BLaER1 (cell line): Measurements from ENCODE around the gene DTWD2.
A peak's percentile ranks its signal among the peaks of the same experiment; 100 is the strongest.

Experiments used
- H3K27ac ChIP-seq: shearing (Covaris generic); formaldehyde crosslinking; 2 replicates; pipeline ENCODE4 v1.8.1; 2022
- H3K27me3 ChIP-seq: shearing (Covaris generic); formaldehyde crosslinking; 2 replicates; pipeline ENCODE4 v1.8.1; 2022
- H3K36me3 ChIP-seq: shearing (Covaris generic); formaldehyde crosslinking; 2 replicates; pipeline ENCODE4 v1.8.1; 2022
- H3K4me1 ChIP-seq: shearing (Covaris generic); formaldehyde crosslinking; 2 replicates; pipeline ENCODE4 v1.8.1; 2022
- H3K4me2 ChIP-seq: shearing (Covaris generic); formaldehyde crosslinking; 2 replicates; pipeline ENCODE4 v1.8.1; 2022
- H3K4me3 ChIP-seq: shearing (Covaris generic); formaldehyde crosslinking; 2 replicates; pipeline ENCODE4 v1.8.1; 2022
- H3K9ac ChIP-seq: shearing (Covaris generic); formaldehyde crosslinking; 2 replicates; pipeline ENCODE4 v1.8.1; 2022
- H3K9me3 ChIP-seq: shearing (Covaris generic); formaldehyde crosslinking; 2 replicates; pipeline ENCODE4 v1.8.1; 2022
- H4K20me1 ChIP-seq: shearing (Covaris generic); formaldehyde crosslinking; 2 replicates; pipeline ENCODE4 v1.8.1; 2022
- Cebpa-rat ChIP-seq: shearing (Covaris generic); IDR thresholded peaks from 2 replicates; pipeline ENCODE4 v1.8.1; 2022

DTWD2 gene

GRCh38 chr5:118987988-118988865, at the start of gene DTWD2:
DTWD2 (minus strand) TSS chr5:118988547; CDS start chr5:118988511, 36 bp downstream.
- peak within 1 kb of the TSS; percentile 81 for H3K4me2 ChIP-seq
- peak within 1 kb of the TSS; percentile 89 for H3K27ac ChIP-seq
- peaks cover 39% of the 10 kb centered on the region for H3K4me1 ChIP-seq
- H3K9ac ChIP-seq: peak within 1 kb of the TSS; percentile 89
- no peaks in the 10 kb centered on the region for H3K36me3 ChIP-seq
- no peaks in the 10 kb centered on the region for H3K9me3 ChIP-seq
- H4K20me1 ChIP-seq: no peaks in the 10 kb centered on the region
- H3K27me3 ChIP-seq: no peaks in the 10 kb centered on the region
- no peak for TF ChIP-seq Cebpa-rat
- peak within 1 kb of the TSS; percentile 80 for H3K4me3 ChIP-seq

DNA sequence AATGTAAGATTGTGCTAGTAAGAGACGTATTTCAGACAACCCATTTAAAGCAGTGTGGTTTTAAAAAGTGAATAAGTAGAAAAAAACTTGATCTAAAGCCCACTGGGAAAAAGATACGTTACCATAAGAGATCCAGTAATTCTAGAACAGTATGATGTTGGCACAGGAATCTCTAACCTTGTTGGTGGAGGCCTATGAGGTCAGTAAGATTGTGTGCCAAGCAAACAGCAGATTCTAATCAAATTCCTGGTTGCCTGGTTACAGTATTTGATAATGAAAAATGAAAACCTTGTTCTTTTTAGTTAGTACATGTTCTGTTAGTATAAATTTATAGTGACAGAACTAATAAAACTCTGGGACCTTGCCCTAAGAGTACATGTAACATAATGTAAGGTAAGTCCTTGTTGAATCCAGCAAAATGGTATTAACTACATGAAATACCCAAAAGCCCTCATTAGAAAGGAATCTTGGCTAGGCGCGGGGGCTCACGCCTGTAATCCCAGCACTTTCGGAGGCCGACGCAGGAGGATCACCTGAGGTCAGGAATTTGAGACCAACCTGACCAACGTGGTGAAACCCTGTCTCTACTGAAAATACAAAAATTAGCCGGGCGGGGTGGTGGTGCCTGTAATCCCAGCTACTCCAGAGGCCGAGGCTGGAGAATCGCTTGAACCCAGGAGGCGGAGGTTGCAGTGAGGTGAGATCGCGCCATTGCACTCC, 49.3 kb upstream of the DTWD2 start:
- Histone ChIP-seq H3K4me2 (no peak overlapping the region), H3K9ac (no peak overlapping the region), H3K27me3 (no peaks in the 10 kb centered on the region), H3K36me3 (no peaks in the 10 kb centered on the region), H4K20me1 (no peaks in the 10 kb centered on the region), H3K27ac (no peak overlapping the region), H3K4me1 (peaks cover 6% of the 10 kb centered on the region), H3K4me3 (no peak overlapping the region), H3K9me3 (no peaks in the 10 kb centered on the region)
- no peak for TF ChIP-seq Cebpa-rat

DNA sequence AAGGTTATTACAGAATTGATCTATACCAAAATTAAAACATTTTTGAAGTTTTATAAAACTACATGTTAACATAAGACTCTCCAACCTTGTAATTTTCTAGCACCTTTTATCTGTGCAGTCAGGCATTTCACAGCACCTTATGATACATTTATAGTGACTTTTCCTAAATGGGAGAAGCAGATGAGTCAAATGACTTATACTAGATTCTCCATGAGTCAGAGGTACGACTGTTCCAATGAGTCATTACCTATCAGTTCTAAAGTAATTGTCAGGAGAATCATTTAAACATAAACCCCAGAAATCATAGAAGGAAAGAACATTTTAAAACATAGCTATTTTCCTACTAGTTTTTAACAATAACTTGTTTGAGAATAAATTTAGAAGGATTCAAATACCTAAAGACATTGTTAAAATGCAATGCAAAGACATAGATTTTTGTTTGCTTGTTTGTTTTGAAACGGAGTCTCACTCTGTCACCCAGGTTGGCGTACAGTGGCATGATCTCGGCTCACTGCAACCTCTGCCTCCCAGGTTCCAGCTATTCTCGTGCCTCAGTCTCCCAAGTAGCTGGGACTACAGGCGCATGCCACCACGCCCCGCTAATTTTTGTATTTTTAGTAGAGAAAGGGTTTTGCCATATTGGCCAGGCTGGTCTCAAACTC, 47.9 kb upstream of the DTWD2 start:
- no peak overlapping the region for H3K4me2 ChIP-seq

GRCh38 chr5:119033135-119033534, 44.8 kb upstream of the DTWD2 start:
- no peak overlapping the region for H3K9ac ChIP-seq
- no peaks in the 10 kb centered on the region for H4K20me1 ChIP-seq
- H3K36me3 ChIP-seq: no peaks in the 10 kb centered on the region
- no peak for TF ChIP-seq Cebpa-rat
- no peaks in the 10 kb centered on the region for H3K27me3 ChIP-seq
- H3K4me2 ChIP-seq: peak overlapping the region; percentile 70; the same call in 1 of the 2 replicates
- no peak overlapping the region for H3K4me3 ChIP-seq
- no peaks in the 10 kb centered on the region; the same call in 1 of the 2 replicates for H3K9me3 ChIP-seq
- peak overlapping the region; percentile 46; the same call in 1 of the 2 replicates for H3K27ac ChIP-seq
- H3K4me1 ChIP-seq: peaks cover 47% of the 10 kb centered on the region

More for the DNA sequence above, 47.9 kb upstream of the DTWD2 start:
- Histone ChIP-seq H4K20me1 (no peaks in the 10 kb centered on the region), H3K4me3 (no peak overlapping the region), H3K36me3 (no peaks in the 10 kb centered on the region), H3K27me3 (no peaks in the 10 kb centered on the region), H3K4me1 (peaks cover 20% of the 10 kb centered on the region), H3K27ac (no peak overlapping the region), H3K9ac (no peak overlapping the region), H3K9me3 (no peaks in the 10 kb centered on the region)
- TF ChIP-seq Cebpa-rat: no peak

- H3K4me1 ChIP-seq: peaks cover 47% of the 10 kb centered on the region
- no peaks in the 10 kb centered on the region for H3K36me3 ChIP-seq
- no peaks in the 10 kb centered on the region; the same call in 1 of the 2 replicates for H3K9me3 ChIP-seq
- H3K9ac ChIP-seq: no peak overlapping the region
- H3K4me2 ChIP-seq: peak overlapping the region; percentile 70; the same call in 1 of the 2 replicates
- TF ChIP-seq Cebpa-rat: no peak
- peak overlapping the region; percentile 46; the same call in 1 of the 2 replicates for H3K27ac ChIP-seq
- H3K27me3 ChIP-seq: no peaks in the 10 kb centered on the region
- H3K4me3 ChIP-seq: no peak overlapping the region
- no peaks in the 10 kb centered on the region for H4K20me1 ChIP-seq
Measured at GRCh38 chr5:119032656-119033055, 44.3 kb upstream of the DTWD2 start.

GRCh38 chr5:119031905-119032304, 43.6 kb upstream of the DTWD2 start:
- Histone ChIP-seq H3K36me3 (no peaks in the 10 kb centered on the region), H3K27ac (peak overlapping the region; percentile 64; the same call in 1 of the 2 replicates), H4K20me1 (no peaks in the 10 kb centered on the region), H3K9me3 (no peaks in the 10 kb centered on the region; the same call in 1 of the 2 replicates), H3K27me3 (no peaks in the 10 kb centered on the region), H3K4me3 (no peak overlapping the region), H3K4me1 (peaks cover 47% of the 10 kb centered on the region), H3K4me2 (peak overlapping the region; percentile 70), H3K9ac (no peak overlapping the region)
- TF ChIP-seq Cebpa-rat: no peak

DNA sequence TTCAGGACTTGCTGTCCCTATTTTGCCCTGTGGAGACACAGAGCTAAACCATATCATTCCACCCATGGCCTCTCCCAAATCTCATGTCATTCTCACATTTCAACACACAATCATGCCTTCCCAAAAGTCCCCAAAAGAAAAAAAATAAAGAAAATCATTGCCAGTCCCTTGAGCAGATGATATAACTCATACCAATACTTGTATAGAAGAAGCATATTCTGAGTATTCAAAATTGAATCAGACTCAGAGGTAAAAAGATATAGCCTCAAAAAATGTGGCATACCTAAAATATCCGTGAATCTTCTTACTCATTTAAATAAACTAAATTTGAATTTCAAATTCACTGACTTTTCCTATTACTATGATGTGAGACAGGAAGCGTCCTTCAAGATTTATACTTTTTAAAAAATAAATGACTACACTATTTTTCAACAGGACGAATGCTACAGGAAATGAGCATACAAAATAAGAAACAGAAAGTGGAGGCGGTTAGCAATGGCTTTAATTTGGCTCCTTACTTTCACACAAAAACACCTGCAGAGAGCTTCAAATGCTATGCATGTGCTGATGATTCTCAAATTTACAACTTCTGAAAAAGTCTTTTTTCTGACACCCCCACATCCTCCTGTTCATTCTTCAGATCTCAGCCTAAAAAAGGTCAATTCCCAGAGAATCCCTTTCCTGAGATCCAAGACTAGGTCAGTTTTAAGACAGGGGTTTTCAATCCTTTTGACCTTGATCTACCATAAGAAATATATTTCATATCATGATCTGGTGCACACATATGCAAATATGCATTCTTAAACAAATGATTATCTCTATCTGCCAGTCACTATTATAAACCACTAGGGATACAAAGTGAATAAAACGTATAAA, 42.9 kb upstream of the DTWD2 start:
- Histone ChIP-seq H3K4me3 (peak overlapping the region; percentile 19; the same call in 1 of the 2 replicates), H3K27ac (peak overlapping the region; percentile 64), H3K27me3 (no peaks in the 10 kb centered on the region), H3K4me1 (peaks cover 47% of the 10 kb centered on the region), H3K9ac (no peak overlapping the region), H4K20me1 (no peaks in the 10 kb centered on the region), H3K9me3 (no peaks in the 10 kb centered on the region; the same call in 1 of the 2 replicates), H3K4me2 (peak overlapping the region; percentile 70), H3K36me3 (no peaks in the 10 kb centered on the region)
- no peak for TF ChIP-seq Cebpa-rat

DNA sequence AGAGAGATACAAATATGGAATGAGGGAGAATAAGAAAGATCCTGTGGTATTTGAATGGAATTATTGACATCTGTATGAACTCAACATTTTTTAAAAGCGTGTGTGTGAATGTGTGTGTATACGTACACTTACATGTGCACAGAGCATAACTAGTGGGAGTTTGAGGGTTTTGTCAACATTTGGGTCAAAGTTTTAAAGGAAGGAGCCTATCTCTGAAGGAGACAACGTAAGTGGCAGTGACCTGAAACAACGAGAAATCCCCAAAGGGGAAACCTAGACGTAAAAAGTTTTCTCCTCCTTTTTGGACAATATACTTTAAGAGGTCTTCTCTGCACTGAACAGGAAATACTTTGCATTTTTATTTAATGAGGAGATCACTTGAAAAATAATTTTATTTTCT, 40.2 kb upstream of the DTWD2 start:
- H3K4me2 ChIP-seq: peak overlapping the region; percentile 49
- no peaks in the 10 kb centered on the region for H3K27me3 ChIP-seq
- peaks cover 8% of the 10 kb centered on the region for H3K9me3 ChIP-seq
- no peak overlapping the region for H3K9ac ChIP-seq
- no peaks in the 10 kb centered on the region for H4K20me1 ChIP-seq
- H3K4me1 ChIP-seq: peaks cover 52% of the 10 kb centered on the region
- no peaks in the 10 kb centered on the region for H3K36me3 ChIP-seq
- no peak for TF ChIP-seq Cebpa-rat
- no peak overlapping the region for H3K4me3 ChIP-seq
- H3K27ac ChIP-seq: no peak overlapping the region

GRCh38 chr5:119022773-119023172, 34.4 kb upstream of the DTWD2 start:
- no peaks in the 10 kb centered on the region for H3K27me3 ChIP-seq
- H3K9ac ChIP-seq: no peak overlapping the region
- no peak for TF ChIP-seq Cebpa-rat
- no peak overlapping the region for H3K4me2 ChIP-seq
- H3K9me3 ChIP-seq: peaks cover 8% of the 10 kb centered on the region
- peaks cover 40% of the 10 kb centered on the region for H3K4me1 ChIP-seq
- H4K20me1 ChIP-seq: no peaks in the 10 kb centered on the region
- H3K4me3 ChIP-seq: no peak overlapping the region
- no peaks in the 10 kb centered on the region for H3K36me3 ChIP-seq
- H3K27ac ChIP-seq: no peak overlapping the region
